ENCODE data around the gene EWSR1.
A peak's percentile ranks its signal among the peaks of the same experiment; 100 is the strongest.

The EWSR1 gene

DNA sequence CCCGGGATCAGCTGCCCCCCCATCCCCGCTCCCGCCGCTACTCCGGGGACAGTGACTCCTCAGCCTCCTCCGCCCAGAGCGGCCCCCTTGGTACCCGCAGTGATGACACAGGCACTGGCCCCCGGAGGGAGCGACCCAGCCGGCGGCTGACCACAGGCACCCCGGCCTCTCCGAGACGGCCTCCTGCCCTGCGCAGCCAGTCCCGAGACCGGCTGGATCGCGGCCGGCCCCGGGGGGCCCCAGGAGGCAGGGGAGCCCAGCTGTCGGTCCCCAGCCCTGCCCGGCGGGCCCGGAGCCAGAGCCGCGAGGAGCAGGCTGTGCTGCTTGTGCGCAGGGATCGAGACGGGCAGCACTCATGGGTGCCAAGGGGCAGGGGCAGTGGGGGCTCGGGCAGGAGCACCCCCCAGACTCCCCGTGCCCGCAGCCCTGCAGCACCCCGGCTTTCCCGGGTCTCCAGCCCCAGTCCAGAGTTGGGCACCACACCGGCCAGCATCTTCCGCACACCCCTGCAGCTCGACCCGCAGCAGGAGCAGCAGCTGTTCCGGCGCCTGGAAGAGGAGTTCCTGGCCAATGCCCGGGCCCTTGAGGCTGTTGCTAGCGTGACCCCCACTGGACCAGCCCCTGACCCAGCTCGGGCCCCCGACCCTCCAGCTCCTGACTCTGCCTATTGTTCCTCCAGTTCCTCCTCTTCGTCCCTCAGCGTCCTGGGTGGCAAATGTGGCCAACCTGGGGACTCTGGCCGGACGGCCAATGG lies 43.6 kb downstream of the EWSR1 start:
- TF ChIP-seq GABPA (IDR thresholded peaks at IDR 0.05; ENCODE audit: low read depth) = no peak
- no peak for TF ChIP-seq SPI1 (IDR thresholded peaks at IDR 0.05; ENCODE audit: borderline replicate concordance, low read depth)
- TF ChIP-seq, protein P1, sequence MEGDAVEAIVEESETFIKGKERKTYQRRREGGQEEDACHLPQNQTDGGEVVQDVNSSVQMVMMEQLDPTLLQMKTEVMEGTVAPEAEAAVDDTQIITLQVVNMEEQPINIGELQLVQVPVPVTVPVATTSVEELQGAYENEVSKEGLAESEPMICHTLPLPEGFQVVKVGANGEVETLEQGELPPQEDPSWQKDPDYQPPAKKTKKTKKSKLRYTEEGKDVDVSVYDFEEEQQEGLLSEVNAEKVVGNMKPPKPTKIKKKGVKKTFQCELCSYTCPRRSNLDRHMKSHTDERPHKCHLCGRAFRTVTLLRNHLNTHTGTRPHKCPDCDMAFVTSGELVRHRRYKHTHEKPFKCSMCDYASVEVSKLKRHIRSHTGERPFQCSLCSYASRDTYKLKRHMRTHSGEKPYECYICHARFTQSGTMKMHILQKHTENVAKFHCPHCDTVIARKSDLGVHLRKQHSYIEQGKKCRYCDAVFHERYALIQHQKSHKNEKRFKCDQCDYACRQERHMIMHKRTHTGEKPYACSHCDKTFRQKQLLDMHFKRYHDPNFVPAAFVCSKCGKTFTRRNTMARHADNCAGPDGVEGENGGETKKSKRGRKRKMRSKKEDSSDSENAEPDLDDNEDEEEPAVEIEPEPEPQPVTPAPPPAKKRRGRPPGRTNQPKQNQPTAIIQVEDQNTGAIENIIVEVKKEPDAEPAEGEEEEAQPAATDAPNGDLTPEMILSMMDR (IDR thresholded peaks at IDR 0.05; ENCODE audit: insufficient read depth, low read length) = no peak
- Histone ChIP-seq H3K27me3 (ENCODE audit: insufficient read depth, poor library complexity, severe bottlenecking) (peaks cover 50% of the 10 kb centered on the region), H3K27ac (replicated peaks) (no peak overlapping the region), H3K4me3 (replicated peaks; ENCODE audit: insufficient read depth, low read length) (no peak overlapping the region)
- no peak for DNase-seq (ENCODE audit: low read depth in 1 of 2, low spot score in 1 of 2)

GRCh38 chr22:29312218-29313125 lies 44.4 kb downstream of the EWSR1 start:
- no peak for TF ChIP-seq SPI1 (IDR thresholded peaks at IDR 0.05; ENCODE audit: borderline replicate concordance, low read depth)
- TF ChIP-seq, protein P2, sequence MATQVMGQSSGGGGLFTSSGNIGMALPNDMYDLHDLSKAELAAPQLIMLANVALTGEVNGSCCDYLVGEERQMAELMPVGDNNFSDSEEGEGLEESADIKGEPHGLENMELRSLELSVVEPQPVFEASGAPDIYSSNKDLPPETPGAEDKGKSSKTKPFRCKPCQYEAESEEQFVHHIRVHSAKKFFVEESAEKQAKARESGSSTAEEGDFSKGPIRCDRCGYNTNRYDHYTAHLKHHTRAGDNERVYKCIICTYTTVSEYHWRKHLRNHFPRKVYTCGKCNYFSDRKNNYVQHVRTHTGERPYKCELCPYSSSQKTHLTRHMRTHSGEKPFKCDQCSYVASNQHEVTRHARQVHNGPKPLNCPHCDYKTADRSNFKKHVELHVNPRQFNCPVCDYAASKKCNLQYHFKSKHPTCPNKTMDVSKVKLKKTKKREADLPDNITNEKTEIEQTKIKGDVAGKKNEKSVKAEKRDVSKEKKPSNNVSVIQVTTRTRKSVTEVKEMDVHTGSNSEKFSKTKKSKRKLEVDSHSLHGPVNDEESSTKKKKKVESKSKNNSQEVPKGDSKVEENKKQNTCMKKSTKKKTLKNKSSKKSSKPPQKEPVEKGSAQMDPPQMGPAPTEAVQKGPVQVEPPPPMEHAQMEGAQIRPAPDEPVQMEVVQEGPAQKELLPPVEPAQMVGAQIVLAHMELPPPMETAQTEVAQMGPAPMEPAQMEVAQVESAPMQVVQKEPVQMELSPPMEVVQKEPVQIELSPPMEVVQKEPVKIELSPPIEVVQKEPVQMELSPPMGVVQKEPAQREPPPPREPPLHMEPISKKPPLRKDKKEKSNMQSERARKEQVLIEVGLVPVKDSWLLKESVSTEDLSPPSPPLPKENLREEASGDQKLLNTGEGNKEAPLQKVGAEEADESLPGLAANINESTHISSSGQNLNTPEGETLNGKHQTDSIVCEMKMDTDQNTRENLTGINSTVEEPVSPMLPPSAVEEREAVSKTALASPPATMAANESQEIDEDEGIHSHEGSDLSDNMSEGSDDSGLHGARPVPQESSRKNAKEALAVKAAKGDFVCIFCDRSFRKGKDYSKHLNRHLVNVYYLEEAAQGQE (IDR thresholded peaks at IDR 0.05; ENCODE audit: insufficient replicate concordance, low read depth) = no peak
- no peak for TF ChIP-seq GABPA (IDR thresholded peaks at IDR 0.05; ENCODE audit: low read depth)
- no peak for TF ChIP-seq POLR2AphosphoS5 (IDR thresholded peaks at IDR 0.05; ENCODE audit: low read depth)
- TF ChIP-seq, protein P1 (IDR thresholded peaks at IDR 0.05; ENCODE audit: insufficient read depth, low read length) = no peak
- no peak overlapping the region for H3K4me3 ChIP-seq (replicated peaks; ENCODE audit: insufficient read depth, low read length)
- H3K27ac ChIP-seq (replicated peaks) = no peak overlapping the region
- no peak for DNase-seq (ENCODE audit: low read depth in 1 of 2, low spot score in 1 of 2)
- peaks cover 45% of the 10 kb centered on the region for H3K27me3 ChIP-seq (ENCODE audit: insufficient read depth, poor library complexity, severe bottlenecking)

GRCh38 chr22:29313126-29313575 lies 45.1 kb downstream of the EWSR1 start:
- peak in 1 of 2 experiments; percentile 38 for DNase-seq (ENCODE audit: low read depth in 1 of 2, low spot score in 1 of 2)
- TF ChIP-seq, protein P2 (IDR thresholded peaks at IDR 0.05; ENCODE audit: insufficient replicate concordance, low read depth) = no peak
- TF ChIP-seq SPI1 (IDR thresholded peaks at IDR 0.05; ENCODE audit: borderline replicate concordance, low read depth) (no peak), GABPA (IDR thresholded peaks at IDR 0.05; ENCODE audit: low read depth) (no peak)
- TF ChIP-seq, protein P1 (IDR thresholded peaks at IDR 0.05; ENCODE audit: insufficient read depth, low read length) = peak; percentile 34
- H3K4me3 ChIP-seq (replicated peaks; ENCODE audit: insufficient read depth, low read length) = no peak overlapping the region
- H3K27ac ChIP-seq (replicated peaks) = no peak overlapping the region
- H3K27me3 ChIP-seq (ENCODE audit: insufficient read depth, poor library complexity, severe bottlenecking) = peaks cover 40% of the 10 kb centered on the region

All from HL-60 (cell line).